Endothelial cell of umbilical vein (primary cell): ENCODE results near the gene GPRIN2. TPM values are rescaled to one million over a fixed set of nuclear protein-coding genes. Genes with fewer than 3 reads are reported as not detected.
A peak's percentile ranks its signal among the peaks of the same experiment; 100 is the strongest.
"Not testable (repeated sequence)": the region's sequence is repeated elsewhere in the genome, so short reads cannot be mapped to it uniquely, and the experiment has no call there.

ENCODE experiments used
- BruUV-seq: library from RNA; stranded (reverse); fragments of 400-500 nt; replicated peaks from 2 replicates; lab custom pipeline; 2021; lab: Mats Ljungman, UMichigan
- CTCF ChIA-PET: fragments of 300-600, 350-600 bp; sonication (Branson Sonifier 250); formaldehyde crosslinking; loops from one replicate; lab custom pipeline; 2021; ENCODE audit warnings: antibody characterized with exemption, inconsistent platforms; lab: Charles Lee
- POLR2A ChIA-PET: fragments of 300-600, 350-600 bp; sonication (Branson Sonifier 250); formaldehyde crosslinking; loops from one replicate; lab custom pipeline; 2021; ENCODE audit warnings: antibody characterized with exemption, inconsistent platforms; lab: Charles Lee
- DNase-seq: peaks from one replicate; pipeline ENCODE4 v3.0.0-alpha.2; 2011; ENCODE audit warnings: low read depth, low spot score
- FAIRE-seq: peaks from 2 replicates; lab custom pipeline; 2011; peaks lifted over from hg19 to GRCh38; lab: Jason Lieb, UNC
- H2AFZ ChIP-seq: 2 replicates; pipeline ENCODE4 v1.6.0; 2012; ENCODE audit warnings: low read depth, low read length, control low read depth, inconsistent platforms
- H3K27ac ChIP-seq: 2 replicates; pipeline ENCODE4 v1.5.1; 2011; ENCODE audit warnings: low read depth, mild to moderate bottlenecking, control low read depth, low read length, moderate library complexity; ENCODE audit not compliant: insufficient read depth
- H3K27me3 ChIP-seq, 2 experiments: 2 replicates each; pipeline versions ENCODE4 v1.6.0 to v1.6.1; 2011; ENCODE audit warnings: low read length in 2 of 2, mixed read lengths in 1 of 2; ENCODE audit not compliant: control insufficient read depth in 2 of 2, insufficient read depth in 2 of 2
- H3K36me3 ChIP-seq, 2 experiments: 2 replicates in 1 of 2; 3 replicates in 1 of 2; pipeline ENCODE4 v1.5.1; 2011; ENCODE audit warnings: low read length in 2 of 2, mild to moderate bottlenecking in 1 of 2, moderate library complexity in 1 of 2; ENCODE audit not compliant: control insufficient read depth in 2 of 2, insufficient read depth in 2 of 2; ENCODE audit errors: extremely low read depth in 1 of 2
- H3K4me1 ChIP-seq: 3 replicates; pipeline ENCODE4 v1.5.1; 2011; ENCODE audit warnings: mild to moderate bottlenecking, low read length; ENCODE audit not compliant: control insufficient read depth, insufficient read depth; ENCODE audit errors: extremely low read depth
- H3K4me2 ChIP-seq: 2 replicates; pipeline ENCODE4 v1.6.1; 2011; ENCODE audit warnings: low read length, control low read depth, mixed read lengths; ENCODE audit not compliant: insufficient read depth
- H3K4me3 ChIP-seq, 3 experiments: fragments of 200-600 bp in 1 of 3; sonication (generic), shearing (Covaris generic) in 1 of 3; replicated peaks in 1 of 3; 2 replicates each; pipeline ENCODE4 v1.5.1; 2011 to 2016; ENCODE audit warnings: control low read depth in 3 of 3, low read length in 3 of 3, mild to moderate bottlenecking in 2 of 3, inconsistent platforms in 1 of 3, low read depth in 1 of 3, moderate library complexity in 1 of 3; ENCODE audit not compliant: insufficient read depth in 1 of 3
- H3K79me2 ChIP-seq: 2 replicates; pipeline ENCODE4 v1.6.0; 2012; ENCODE audit warnings: low read length, inconsistent platforms; ENCODE audit not compliant: control insufficient read depth, insufficient read depth
- H3K9ac ChIP-seq: replicated peaks from 2 replicates; pipeline ENCODE3; 2011; ENCODE audit warnings: low read length, control low read depth; ENCODE audit not compliant: insufficient read depth; ENCODE audit errors: extremely low read depth
- H3K9me1 ChIP-seq: replicated peaks from 3 replicates; pipeline ENCODE4 v1.6.0; 2011; ENCODE audit warnings: mild to moderate bottlenecking, low read length; ENCODE audit not compliant: control insufficient read depth, insufficient read depth; ENCODE audit errors: extremely low read depth
- H3K9me3 ChIP-seq: replicated peaks from 2 replicates; pipeline ENCODE4 v1.5.1; 2012; ENCODE audit warnings: low read length, inconsistent platforms; ENCODE audit not compliant: control insufficient read depth, insufficient read depth
- H4K20me1 ChIP-seq: replicated peaks from 2 replicates; pipeline ENCODE3; 2011; ENCODE audit warnings: mild to moderate bottlenecking, low read length; ENCODE audit not compliant: control insufficient read depth, insufficient read depth; ENCODE audit errors: extremely low read depth
- dilution Hi-C: fragments of 300-500 bp; cut with MboI; formaldehyde crosslinking; loops from one replicate; pipeline ENCODE4 v1.15.0; 2019; ENCODE audit warnings: low sequenced_read_pairs; ENCODE audit not compliant: extremely low pct_ligation_motif_present
- intact Hi-C: fragments of 100-400 bp; cut with micrococcal nuclease; formaldehyde crosslinking; loops from one replicate; pipeline ENCODE4 v1.10.0; 2022
- polyA plus RNA-seq, 4 experiments: library from polyadenylated mRNA; depleted of rRNA in 3 of 4; stranded (reverse) in 3 of 4; unstranded in 1 of 4; fragments of >200 nt; gene quantifications; 2 replicates each; pipeline versions ENCODE4 v1.2.1 to v1.2.3, GENCODE V29; 2011 to 2012; ENCODE audit warnings: missing spikeins in 1 of 4
- total RNA-seq: library from RNA; stranded (reverse); gene quantifications from 2 replicates; pipeline ENCODE4 v1.2.3, GENCODE V29; 2021

GPRIN2 gene
- total and polyA plus RNA-seq, 2 donors (not counting 3 experiments of a cell fraction or from before 2014, with no cell fraction given): not detected

DNA sequence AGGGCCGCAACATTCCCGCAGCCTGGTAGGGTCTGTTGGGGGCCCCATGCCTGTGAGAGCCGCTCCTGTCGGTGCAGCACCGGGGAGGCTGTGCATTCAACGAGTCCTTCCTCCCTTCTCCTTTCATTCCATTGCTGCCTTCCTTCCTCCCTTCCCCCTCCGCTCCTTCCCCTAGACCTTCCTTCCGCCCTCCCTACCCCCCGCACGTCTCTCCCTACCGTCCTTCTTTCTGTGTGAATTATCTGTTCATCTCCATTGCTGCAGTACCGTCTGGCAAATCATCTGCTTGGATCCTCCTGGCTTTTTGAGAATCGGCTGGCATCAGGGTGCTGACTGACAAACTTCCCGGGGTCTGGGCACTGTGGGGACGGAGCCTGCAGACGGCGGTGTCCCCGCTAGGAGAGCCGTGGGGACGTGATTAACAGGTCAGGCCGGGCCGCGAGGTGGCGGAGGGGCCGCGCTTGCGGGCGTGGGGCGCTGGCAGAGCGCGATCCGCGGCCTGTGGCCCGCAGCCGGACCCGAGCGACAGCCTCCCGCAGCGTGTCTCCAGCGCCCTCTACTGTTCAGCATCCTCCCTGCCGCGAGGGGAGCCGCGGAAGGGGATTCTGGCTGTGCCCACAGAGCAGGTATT, 41.3 kb upstream of the GPRIN2 start:
- H3K36me3 ChIP-seq, dilution Hi-C loops, POLR2A ChIA-PET, H3K27ac ChIP-seq, intact Hi-C loops, H3K4me2 ChIP-seq, H3K9me1 ChIP-seq, H3K9me3 ChIP-seq, BruUV-seq, H3K4me1 ChIP-seq, H2AFZ ChIP-seq, H4K20me1 ChIP-seq, H3K27me3 ChIP-seq, H3K79me2 ChIP-seq, DNase-seq, H3K9ac ChIP-seq: not testable (repeated sequence)
- peak; percentile 71 for FAIRE-seq
- H3K4me3 ChIP-seq: peak overlapping the region in 1 of 3 experiments; percentile 28
- CTCF ChIA-PET: interaction anchor here (1.0 kb wide), 1 partner anchor 369 kb away, joined by 4 read pairs; no protein-coding TSS in a partner anchor

DNA sequence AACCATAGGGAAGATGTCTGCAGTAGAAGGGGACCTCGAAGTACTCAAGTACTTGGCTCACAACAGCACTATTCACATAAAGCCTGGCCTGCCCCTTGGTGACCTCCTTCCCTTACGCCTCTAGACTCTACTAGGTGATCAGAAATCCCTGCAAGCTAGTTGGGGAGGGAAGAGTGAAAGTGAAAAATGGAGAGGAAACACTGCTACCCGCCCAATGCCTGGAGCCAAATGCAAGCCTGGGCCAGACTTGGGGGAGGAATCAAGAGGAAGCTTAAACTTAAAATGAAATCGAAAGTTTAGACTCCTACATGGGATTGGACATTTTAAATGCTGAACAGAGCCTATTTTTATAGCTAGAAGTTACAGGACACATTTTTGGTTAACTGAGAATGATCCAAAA, 40.1 kb upstream of the GPRIN2 start:
- POLR2A ChIA-PET, H3K27ac ChIP-seq, intact Hi-C loops, H3K4me3 ChIP-seq, H3K4me1 ChIP-seq, BruUV-seq, H3K9me3 ChIP-seq, H3K9ac ChIP-seq, H3K27me3 ChIP-seq, H3K4me2 ChIP-seq, dilution Hi-C loops, H3K9me1 ChIP-seq, H2AFZ ChIP-seq, H3K79me2 ChIP-seq, H3K36me3 ChIP-seq, H4K20me1 ChIP-seq: not testable (repeated sequence)
- CTCF ChIA-PET: interaction anchor here (1.0 kb wide), 1 partner anchor 368 kb away, joined by 4 read pairs; no protein-coding TSS in a partner anchor
- FAIRE-seq (peak; percentile 67), DNase-seq (peak; percentile 2)

DNA sequence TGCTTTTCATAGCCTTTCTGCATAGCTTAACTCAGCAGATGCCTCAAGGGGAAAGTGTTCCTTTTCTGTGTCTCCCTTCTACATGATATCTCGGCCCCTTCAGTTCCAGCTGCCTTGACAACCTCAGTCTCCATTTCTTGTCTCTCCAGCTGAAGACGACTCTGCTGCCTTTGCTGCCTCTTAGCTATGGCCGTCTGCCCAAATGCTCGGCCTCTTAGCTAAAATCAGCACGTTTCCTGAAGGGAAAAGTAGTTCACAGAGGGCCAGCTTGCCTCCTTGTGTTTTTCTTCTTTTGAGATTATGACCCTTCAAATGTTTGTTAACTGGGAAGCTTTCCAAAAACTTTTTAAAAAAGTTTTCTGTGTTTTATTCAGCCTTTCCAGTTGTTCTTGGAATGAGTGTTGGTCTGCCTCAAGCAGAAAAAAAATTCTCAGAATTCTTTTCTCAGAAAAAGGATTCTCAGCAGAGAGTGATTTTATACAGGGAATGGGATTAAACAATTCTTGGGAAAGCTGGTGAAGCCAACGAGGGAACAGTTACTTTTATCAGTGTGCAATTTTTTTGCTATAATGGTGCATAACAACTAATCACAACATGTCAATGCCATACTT, 38.1 kb upstream of the GPRIN2 start:
- H3K9me3 ChIP-seq, H3K36me3 ChIP-seq, H3K27me3 ChIP-seq, H3K27ac ChIP-seq, H4K20me1 ChIP-seq, H3K4me3 ChIP-seq, H3K9ac ChIP-seq, intact Hi-C loops, CTCF ChIA-PET, H3K4me1 ChIP-seq, H2AFZ ChIP-seq, dilution Hi-C loops, POLR2A ChIA-PET, BruUV-seq, DNase-seq, H3K79me2 ChIP-seq, H3K9me1 ChIP-seq, H3K4me2 ChIP-seq: not testable (repeated sequence)
- peak; percentile 71 for FAIRE-seq

DNA sequence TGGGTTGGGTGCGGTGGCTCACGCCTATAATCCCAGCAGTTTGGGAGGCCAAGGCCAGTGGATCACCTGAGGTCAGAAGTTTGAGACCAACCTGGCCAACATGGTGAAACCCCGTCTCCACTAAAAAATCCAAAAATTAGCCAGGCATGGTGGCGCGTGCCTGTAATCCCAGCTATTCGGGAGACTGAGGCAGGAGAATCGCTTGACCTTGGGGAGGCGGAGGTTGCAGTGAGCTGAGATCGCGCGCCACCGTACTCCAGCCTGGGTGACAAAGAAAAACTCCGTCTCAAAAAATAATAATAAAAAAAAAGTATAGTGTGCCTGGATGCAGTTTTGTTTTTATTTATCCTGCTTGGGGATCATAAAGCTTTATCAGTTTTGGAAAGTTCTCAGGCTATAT, 36.8 kb upstream of the GPRIN2 start:
- dilution Hi-C loops, H3K27ac ChIP-seq, H3K9me1 ChIP-seq, H3K4me2 ChIP-seq, H4K20me1 ChIP-seq, H3K9me3 ChIP-seq, CTCF ChIA-PET, H3K36me3 ChIP-seq, DNase-seq, H3K27me3 ChIP-seq, POLR2A ChIA-PET, intact Hi-C loops, H3K9ac ChIP-seq, BruUV-seq, H2AFZ ChIP-seq, H3K4me3 ChIP-seq, H3K4me1 ChIP-seq, H3K79me2 ChIP-seq, FAIRE-seq: not testable (repeated sequence)
